Measurements from ENCODE around the gene RPTOR. TPM values are rescaled to one million over a fixed set of nuclear protein-coding genes. Genes with fewer than 3 reads are reported as not detected.

The RPTOR gene
- total RNA-seq, 2 experiments from 2014 or later, result 88.9 to 91.8 TPM

GRCh38 chr17:80922580-80923160, 378.0 kb downstream of the RPTOR start:
- ChIA-PET POLR2A (interaction anchor here (1.5 to 2.7 kb wide), 2 partner anchors 11 to 12 kb away, joined by 3 to 9 read pairs; no protein-coding TSS in a partner anchor), CTCF (no interaction called here)
- no peak for DNase-seq
- Mint-ChIP-seq H3K4me3 (no peak overlapping the region), H3K4me1 (no peaks in the 10 kb centered on the region), H3K9me3 (no peaks in the 10 kb centered on the region), H3K27me3 (no peaks in the 10 kb centered on the region), H3K36me3 (ENCODE audit: low read depth) (peaks cover 29% of the 10 kb centered on the region), H3K27ac (no peak overlapping the region)

GRCh38 chr17:80923211-80924110, 378.8 kb downstream of the RPTOR start:
- no peak overlapping the region for H3K27ac Mint-ChIP-seq
- H3K9me3 Mint-ChIP-seq, result no peaks in the 10 kb centered on the region
- H3K4me1 Mint-ChIP-seq, result no peaks in the 10 kb centered on the region
- ChIA-PET POLR2A (interaction anchor here (1.0 to 2.7 kb wide), 5 partner anchors 10 to 468 kb away, joined by 3 to 9 read pairs (median 3); no protein-coding TSS in a partner anchor), CTCF (no interaction called here)
- no peak for DNase-seq
- H3K27me3 Mint-ChIP-seq, result no peaks in the 10 kb centered on the region
- H3K4me3 Mint-ChIP-seq, result no peak overlapping the region
- peaks cover 35% of the 10 kb centered on the region for H3K36me3 Mint-ChIP-seq (ENCODE audit: low read depth)

- no peaks in the 10 kb centered on the region for H3K9me3 Mint-ChIP-seq
- no peaks in the 10 kb centered on the region for H3K27me3 Mint-ChIP-seq
- ChIA-PET CTCF (no interaction called here), POLR2A (interaction anchor here (1.0 to 2.7 kb wide), 4 partner anchors 9 to 469 kb away, joined by 3 to 9 read pairs (median 3); no protein-coding TSS in a partner anchor)
- no peak overlapping the region for H3K27ac Mint-ChIP-seq
- H3K36me3 Mint-ChIP-seq (ENCODE audit: low read depth), result peaks cover 37% of the 10 kb centered on the region
- no peak overlapping the region for H3K4me3 Mint-ChIP-seq
- no peaks in the 10 kb centered on the region for H3K4me1 Mint-ChIP-seq
- no peak for DNase-seq
Measured at GRCh38 chr17:80924111-80924806, 379.6 kb downstream of the RPTOR start.

- H3K36me3 Mint-ChIP-seq (ENCODE audit: low read depth), result peaks cover 43% of the 10 kb centered on the region
- DNase-seq, result no peak
- ChIA-PET POLR2A (interaction anchor here (1.7 to 2.7 kb wide), 2 partner anchors 9 to 14 kb away, joined by 3 to 9 read pairs; no protein-coding TSS in a partner anchor), CTCF (no interaction called here)
- H3K4me3 Mint-ChIP-seq, result no peak overlapping the region
- no peak overlapping the region for H3K27ac Mint-ChIP-seq
- H3K27me3 Mint-ChIP-seq, result no peaks in the 10 kb centered on the region
- H3K9me3 Mint-ChIP-seq, result no peaks in the 10 kb centered on the region
- H3K4me1 Mint-ChIP-seq, result no peaks in the 10 kb centered on the region
Measured at GRCh38 chr17:80924807-80925610, 380.4 kb downstream of the RPTOR start.

GRCh38 chr17:80925688-80926335, 381.2 kb downstream of the RPTOR start:
- POLR2A ChIA-PET, result no interaction called here
- no peak overlapping the region for H3K27ac Mint-ChIP-seq

GRCh38 chr17:80926591-80927250, 382.1 kb downstream of the RPTOR start:
- Mint-ChIP-seq H3K4me3 (no peak overlapping the region), H3K36me3 (ENCODE audit: low read depth) (peaks cover 43% of the 10 kb centered on the region), H3K27ac (no peak overlapping the region), H3K9me3 (no peaks in the 10 kb centered on the region), H3K4me1 (no peaks in the 10 kb centered on the region), H3K27me3 (no peaks in the 10 kb centered on the region)
- ChIA-PET CTCF (no interaction called here), POLR2A (no interaction called here)
- DNase-seq, result no peak

More at GRCh38 chr17:80925688-80926335, 381.2 kb downstream of the RPTOR start:
- H3K27me3 Mint-ChIP-seq, result no peaks in the 10 kb centered on the region
- no peaks in the 10 kb centered on the region for H3K4me1 Mint-ChIP-seq
- no peak overlapping the region for H3K4me3 Mint-ChIP-seq
- H3K36me3 Mint-ChIP-seq (ENCODE audit: low read depth), result peaks cover 44% of the 10 kb centered on the region
- no peak for DNase-seq
- no peaks in the 10 kb centered on the region for H3K9me3 Mint-ChIP-seq
- CTCF ChIA-PET, result no interaction called here

- no peak overlapping the region for H3K27ac Mint-ChIP-seq
- no peaks in the 10 kb centered on the region for H3K9me3 Mint-ChIP-seq
- no peak overlapping the region for H3K4me3 Mint-ChIP-seq
- no peaks in the 10 kb centered on the region for H3K4me1 Mint-ChIP-seq
- peaks cover 50% of the 10 kb centered on the region for H3K36me3 Mint-ChIP-seq (ENCODE audit: low read depth)
- ChIA-PET POLR2A (interaction anchor here (1.0 kb wide), 1 partner anchor 10 kb away, joined by 4 read pairs; no protein-coding TSS in a partner anchor), CTCF (no interaction called here)
- no peaks in the 10 kb centered on the region for H3K27me3 Mint-ChIP-seq
- DNase-seq, result no peak
Measured at GRCh38 chr17:80927791-80928216, 383.2 kb downstream of the RPTOR start.

- Mint-ChIP-seq H3K4me3 (no peak overlapping the region), H3K27ac (no peak overlapping the region), H3K36me3 (ENCODE audit: low read depth) (peaks cover 47% of the 10 kb centered on the region), H3K27me3 (no peaks in the 10 kb centered on the region), H3K9me3 (no peaks in the 10 kb centered on the region), H3K4me1 (no peaks in the 10 kb centered on the region)
- POLR2A ChIA-PET, result interaction anchor here (1.1 to 1.8 kb wide), 3 partner anchors 9 to 13 kb away, joined by 3 to 5 read pairs (median 3); no protein-coding TSS in a partner anchor
- no peak for DNase-seq
- CTCF ChIA-PET, result interaction anchor here (1.0 kb wide), 1 partner anchor 30 kb away, joined by 3 read pairs; no protein-coding TSS in a partner anchor
Measured at GRCh38 chr17:80929449-80929848, 384.8 kb downstream of the RPTOR start.

GRCh38 chr17:80930335-80931279, 386.0 kb downstream of the RPTOR start:
- no peaks in the 10 kb centered on the region for H3K27me3 Mint-ChIP-seq
- CTCF ChIA-PET, result interaction anchor here (1.0 to 1.2 kb wide), 3 partner anchors 30 to 41 kb away, joined by 3 read pairs; no protein-coding TSS in a partner anchor
- H3K4me1 Mint-ChIP-seq, result peaks cover 4% of the 10 kb centered on the region
- H3K9me3 Mint-ChIP-seq, result no peaks in the 10 kb centered on the region
- H3K36me3 Mint-ChIP-seq (ENCODE audit: low read depth), result peaks cover 52% of the 10 kb centered on the region
- DNase-seq, result no peak
- no peak overlapping the region for H3K4me3 Mint-ChIP-seq
- no peak overlapping the region for H3K27ac Mint-ChIP-seq
- POLR2A ChIA-PET, result interaction anchor here (1.2 to 1.8 kb wide), 2 partner anchors 14 to 20 kb away, joined by 3 to 5 read pairs; no protein-coding TSS in a partner anchor

- Mint-ChIP-seq H3K9me3 (no peaks in the 10 kb centered on the region), H3K27ac (no peak overlapping the region), H3K4me3 (no peak overlapping the region), H3K27me3 (no peaks in the 10 kb centered on the region), H3K4me1 (peaks cover 14% of the 10 kb centered on the region), H3K36me3 (ENCODE audit: low read depth) (peaks cover 50% of the 10 kb centered on the region)
- DNase-seq, result no peak
- POLR2A ChIA-PET, result no interaction called here
- CTCF ChIA-PET, result interaction anchor here (1.2 kb wide), 1 partner anchor 40 kb away, joined by 3 read pairs; no protein-coding TSS in a partner anchor
Measured at GRCh38 chr17:80931421-80932265, 387.0 kb downstream of the RPTOR start.

Measured in activated CD4-positive, alpha-beta memory T cell treated with anti-CD3 and anti-CD28 coated beads, Interleukin-2, amount 10 ng/mL, durations not matched to agents 7 days and 5 days (primary cell).